Fibroblast of villous mesenchyme (primary cell): ENCODE data around the gene GHRL. TPM values are rescaled to one million over a fixed set of nuclear protein-coding genes. Genes with fewer than 3 reads are reported as not detected.

Source experiments
- DNase-seq: peaks from one replicate; pipeline ENCODE4 v3.0.0-alpha.2; 2010; ENCODE audit warnings: low read depth
- H3K4me3 ChIP-seq: 2 replicates; pipeline ENCODE4 v1.5.1; 2011; ENCODE audit warnings: low read depth, mild to moderate bottlenecking, low read length
- total RNA-seq: library from RNA; depleted of rRNA; stranded (reverse); fragments of >200 nt; gene quantifications from 2 replicates; pipeline ENCODE4 v1.2.3, GENCODE V29; 2012
- TF ChIP-seq, protein P1 (sequence below): IDR thresholded peaks from 2 replicates; pipeline ENCODE4 v1.5.1; 2012; ENCODE audit warnings: low read depth, mild to moderate bottlenecking, low read length; ENCODE audit not compliant: insufficient read depth

GHRL gene
- total RNA-seq, 1 donor = not detected

DNA sequence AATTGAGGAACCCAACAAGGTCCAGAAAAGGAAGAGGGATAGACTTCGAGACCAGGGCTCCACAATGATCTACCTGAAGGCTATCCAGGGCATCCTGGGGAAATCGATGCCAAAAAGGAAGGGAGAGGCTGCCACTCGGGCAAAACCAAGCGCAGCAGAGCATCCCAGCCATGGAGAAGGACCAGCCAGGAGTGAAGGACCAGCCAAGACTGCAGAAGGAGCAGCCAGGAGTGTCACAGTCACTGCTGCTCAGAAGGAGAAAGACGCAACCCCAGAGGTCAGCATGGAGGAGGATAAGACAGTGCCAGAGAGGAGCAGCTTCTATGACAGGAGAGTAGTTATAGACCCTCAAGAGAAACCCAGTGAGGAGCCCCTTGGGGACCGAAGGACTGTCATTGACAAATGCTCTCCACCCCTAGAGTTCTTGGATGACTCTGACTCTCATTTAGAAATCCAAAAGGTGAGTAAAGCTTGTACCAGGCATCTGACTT, 32.5 kb downstream of the GHRL start:
- no peak overlapping the region for H3K4me3 ChIP-seq
- TF ChIP-seq, protein P1, sequence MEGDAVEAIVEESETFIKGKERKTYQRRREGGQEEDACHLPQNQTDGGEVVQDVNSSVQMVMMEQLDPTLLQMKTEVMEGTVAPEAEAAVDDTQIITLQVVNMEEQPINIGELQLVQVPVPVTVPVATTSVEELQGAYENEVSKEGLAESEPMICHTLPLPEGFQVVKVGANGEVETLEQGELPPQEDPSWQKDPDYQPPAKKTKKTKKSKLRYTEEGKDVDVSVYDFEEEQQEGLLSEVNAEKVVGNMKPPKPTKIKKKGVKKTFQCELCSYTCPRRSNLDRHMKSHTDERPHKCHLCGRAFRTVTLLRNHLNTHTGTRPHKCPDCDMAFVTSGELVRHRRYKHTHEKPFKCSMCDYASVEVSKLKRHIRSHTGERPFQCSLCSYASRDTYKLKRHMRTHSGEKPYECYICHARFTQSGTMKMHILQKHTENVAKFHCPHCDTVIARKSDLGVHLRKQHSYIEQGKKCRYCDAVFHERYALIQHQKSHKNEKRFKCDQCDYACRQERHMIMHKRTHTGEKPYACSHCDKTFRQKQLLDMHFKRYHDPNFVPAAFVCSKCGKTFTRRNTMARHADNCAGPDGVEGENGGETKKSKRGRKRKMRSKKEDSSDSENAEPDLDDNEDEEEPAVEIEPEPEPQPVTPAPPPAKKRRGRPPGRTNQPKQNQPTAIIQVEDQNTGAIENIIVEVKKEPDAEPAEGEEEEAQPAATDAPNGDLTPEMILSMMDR = no peak
- no peak for DNase-seq

DNA sequence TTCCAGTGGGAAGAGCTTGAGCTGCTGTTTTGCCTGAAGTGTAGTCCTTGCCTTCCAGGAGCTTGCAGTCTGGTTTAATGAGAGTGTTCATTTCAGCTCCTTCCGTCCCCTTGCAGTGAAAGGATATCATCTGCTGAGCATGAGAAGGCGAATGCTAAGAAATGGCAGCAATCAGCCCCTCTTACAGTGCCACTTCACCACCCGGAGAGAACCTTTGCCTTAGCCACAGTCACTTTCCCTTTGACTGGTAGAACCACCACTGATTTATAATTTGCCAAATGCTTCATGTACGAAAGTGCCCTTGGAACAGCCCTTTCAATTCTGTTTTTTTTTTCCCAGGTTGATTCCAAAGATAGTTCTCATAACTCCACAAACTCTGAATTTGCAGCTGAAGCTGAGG, 32.9 kb downstream of the GHRL start:
- H3K4me3 ChIP-seq = no peak overlapping the region
- no peak for DNase-seq
- TF ChIP-seq, protein P1 = no peak

DNA sequence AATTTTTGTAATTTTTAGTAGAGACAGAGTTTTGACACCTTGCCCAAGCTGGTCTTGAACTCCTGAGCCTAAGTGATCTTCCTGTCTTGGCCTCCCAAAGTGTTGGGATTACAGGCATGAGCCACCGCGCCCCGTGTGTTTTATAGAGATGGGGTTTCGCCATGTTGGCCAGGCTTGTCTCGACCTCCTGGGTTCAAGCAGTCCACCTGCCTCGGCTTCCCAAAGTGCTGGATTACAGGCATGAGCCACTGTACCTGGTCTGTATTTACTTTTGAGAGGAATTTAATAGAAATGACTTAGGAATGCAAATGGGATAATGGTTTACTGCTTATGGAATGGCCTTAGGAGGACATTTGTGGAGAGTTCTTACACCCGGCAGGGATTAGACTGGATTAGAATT, 33.7 kb downstream of the GHRL start:
- no peak for DNase-seq
- no peak overlapping the region for H3K4me3 ChIP-seq
- TF ChIP-seq, protein P1 = no peak

DNA sequence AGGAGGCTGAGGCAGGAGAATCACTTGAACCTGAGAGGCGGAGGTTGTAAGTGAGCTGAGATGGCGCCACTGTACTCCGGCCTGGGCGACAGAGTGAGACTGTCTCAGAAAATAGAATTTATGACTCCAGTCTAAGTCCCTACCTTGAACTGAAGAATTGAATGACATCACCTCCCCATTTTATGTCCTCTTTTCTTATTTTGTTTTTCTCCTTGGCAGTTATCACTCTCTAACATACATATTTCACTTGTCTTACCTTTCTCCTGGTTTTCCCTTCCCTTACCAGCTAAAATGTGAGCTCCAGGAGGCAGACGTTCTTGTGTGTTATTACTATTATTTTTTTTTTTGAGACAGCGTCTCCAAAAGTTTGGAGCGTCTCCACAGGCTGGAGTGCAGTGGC, 36.9 kb downstream of the GHRL start:
- TF ChIP-seq, protein P1 = no peak
- no peak overlapping the region for H3K4me3 ChIP-seq
- no peak for DNase-seq

DNA sequence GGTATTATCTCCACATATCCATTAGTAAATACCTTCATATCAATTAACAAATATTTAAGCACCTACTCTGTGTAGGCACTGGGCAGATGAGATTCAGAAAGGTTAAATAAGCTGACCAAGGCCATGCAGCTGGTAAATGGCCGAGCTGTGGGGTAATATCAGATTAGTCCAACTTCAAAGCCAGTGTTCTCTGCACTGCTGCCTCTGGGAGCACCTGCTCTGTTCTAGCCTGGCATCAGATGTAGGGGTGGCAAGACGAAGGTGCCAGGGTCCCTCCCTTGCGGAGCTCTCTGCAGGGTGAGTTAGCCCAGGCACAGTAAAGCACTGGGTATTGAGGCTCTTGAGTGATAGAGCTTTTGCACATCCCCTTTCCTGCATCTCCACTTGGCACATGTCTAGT, 39.0 kb downstream of the GHRL start:
- TF ChIP-seq, protein P1 = no peak
- no peak for DNase-seq
- H3K4me3 ChIP-seq = no peak overlapping the region

DNA sequence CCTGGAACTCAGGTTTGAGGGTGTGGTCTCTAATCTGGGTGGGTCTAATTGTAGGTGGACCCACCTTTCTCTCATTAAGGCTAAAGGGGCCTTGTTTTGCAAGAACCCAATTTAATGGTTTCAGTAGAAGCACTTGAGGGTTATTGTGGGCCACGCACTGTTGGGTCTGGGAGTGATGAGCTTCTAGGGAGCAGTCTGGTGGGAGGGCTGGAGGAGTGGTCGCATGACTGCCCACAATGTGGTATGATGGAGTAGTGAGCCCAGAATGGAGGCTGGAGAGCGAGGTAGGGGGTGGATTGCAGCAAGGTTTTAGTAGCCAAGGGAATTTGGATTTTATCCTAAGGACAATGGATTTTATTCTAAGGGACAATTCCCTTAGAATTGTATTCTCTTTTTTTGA, 41.7 kb downstream of the GHRL start:
- DNase-seq = no peak
- TF ChIP-seq, protein P1 = no peak
- no peak overlapping the region for H3K4me3 ChIP-seq

DNA sequence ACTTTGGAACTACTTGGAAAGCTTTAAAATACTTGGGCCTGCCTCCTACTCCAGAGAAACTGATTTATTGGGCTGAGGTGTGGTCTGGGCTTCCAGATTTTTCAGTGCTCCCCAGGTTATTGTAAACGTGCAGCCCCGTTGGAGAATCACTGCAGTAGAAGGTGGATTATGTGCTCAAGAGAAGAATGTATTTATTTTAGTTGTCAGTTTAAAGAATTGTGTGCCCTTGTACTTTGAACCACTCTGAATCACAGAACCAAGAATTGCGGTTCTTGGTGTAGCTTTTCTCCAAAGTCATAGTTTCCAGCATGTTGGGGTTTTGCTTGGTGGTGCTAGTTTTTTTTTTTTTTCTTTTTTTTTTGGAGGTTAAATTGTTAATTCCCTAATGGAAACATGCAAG, 42.9 kb downstream of the GHRL start:
- DNase-seq = peak; percentile 14
- TF ChIP-seq, protein P1 = no peak
- H3K4me3 ChIP-seq = peak overlapping the region; percentile 81
